Naive thymus-derived CD8-positive, alpha-beta T cell (primary cell): Measurements from ENCODE around the gene PLXNA4. TPM values are rescaled to one million over a fixed set of nuclear protein-coding genes. Genes with fewer than 3 reads are reported as not detected.

Source experiments
- ATAC-seq, 2 donors: fragments of 150-1000 bp; cut with Tn5 transposase in 1 of 2; sonication (Bioruptor Pico), chemical (Tn5 transposase) in 1 of 2; 1 replicate in 1 of 2; 2 replicates in 1 of 2; pipeline ENCODE4 v1.10.0; 2021; ENCODE audit warnings: mild to moderate bottlenecking in 2 of 2, moderate library complexity in 2 of 2
- POLR2A ChIA-PET: fragments of 350-600 bp; sonication (Branson Sonifier 250); formaldehyde crosslinking; loops from one replicate; lab custom pipeline; 2021; ENCODE audit warnings: antibody characterized with exemption; lab: Charles Lee
- DNase-seq, 10 donors: peaks; one replicate each; pipeline versions ENCODE4 v3.0.0 to v3.0.0-alpha.2; 2020 to 2022
- H3K27ac Mint-ChIP-seq, 10 donors: one replicate each; pipeline ENCODE4 v1.8.0; 2020 to 2022; ENCODE audit warnings: mild to moderate bottlenecking in 10 of 10, mixed read lengths in 10 of 10, moderate library complexity in 4 of 10, inconsistent platforms in 1 of 10
- H3K27me3 Mint-ChIP-seq, 5 donors: one replicate each; pipeline ENCODE4 v1.8.0; 2021 to 2022; ENCODE audit warnings: mixed read lengths in 5 of 5
- H3K36me3 Mint-ChIP-seq, 3 donors: one replicate each; pipeline ENCODE4 v1.8.0; 2020 to 2022; ENCODE audit warnings: mixed read lengths in 3 of 3, mild to moderate bottlenecking in 2 of 3, inconsistent platforms in 1 of 3
- H3K4me1 Mint-ChIP-seq, 4 donors: one replicate each; pipeline ENCODE4 v1.8.0; 2021 to 2022; ENCODE audit warnings: mixed read lengths in 4 of 4
- H3K4me3 Mint-ChIP-seq, 10 donors: one replicate each; pipeline ENCODE4 v1.8.0; 2020 to 2022; ENCODE audit warnings: mild to moderate bottlenecking in 10 of 10, mixed read lengths in 10 of 10, moderate library complexity in 6 of 10, inconsistent platforms in 1 of 10
- H3K9me3 Mint-ChIP-seq, 9 donors: one replicate each; pipeline ENCODE4 v1.8.0; 2020 to 2022; ENCODE audit warnings: mixed read lengths in 9 of 9, mild to moderate bottlenecking in 3 of 9, inconsistent platforms in 1 of 9, moderate library complexity in 1 of 9
- polyA plus RNA-seq, 3 donors: library from polyadenylated mRNA; unstranded; fragments of 300-500 nt; fragmentation: Illumina TruSeq; gene quantifications; one replicate each; pipeline ENCODE4 v1.2.3, GENCODE V29; 2021
- total RNA-seq, 8 experiments: library from RNA in 2 of 8; stranded (reverse) in 2 of 8; gene quantifications; one replicate each; pipeline ENCODE4 v1.2.3 and lab custom pipeline; 2021 to 2026

The PLXNA4 gene
- total and polyA plus RNA-seq, 5 experiments from 2014 or later, result 0.05 to 1.2 (median 0.27) TPM

DNA sequence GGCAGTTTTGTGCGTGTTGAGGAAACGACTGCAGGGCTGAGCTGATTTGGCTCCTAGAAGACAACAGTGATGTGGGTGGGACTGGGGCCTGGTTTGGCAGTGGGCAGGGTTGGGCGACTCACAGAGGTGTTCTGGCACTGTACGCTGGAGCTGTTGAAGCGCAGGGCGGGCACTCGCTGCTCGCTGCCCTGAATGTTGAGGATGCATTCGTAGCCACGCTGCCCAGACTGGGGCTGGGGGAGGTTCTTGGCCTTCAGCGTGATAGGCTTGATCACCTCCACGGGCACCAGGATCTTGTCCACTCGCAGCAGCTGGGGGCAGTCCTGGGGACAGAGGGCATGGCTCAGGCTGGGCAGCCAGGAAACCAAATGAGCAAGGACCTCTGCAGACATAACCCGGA, 365.4 kb downstream of the PLXNA4 start:
- Mint-ChIP-seq H3K9me3 (no peaks in the 10 kb centered on the region), H3K36me3 (no peaks in the 10 kb centered on the region), H3K4me1 (no peaks in the 10 kb centered on the region), H3K27me3 (peaks cover 0 to 13% (median 0%) of the 10 kb centered on the region in 5 donors), H3K4me3 (no peak overlapping the region), H3K27ac (no peak overlapping the region)
- DNase-seq (no peak), ATAC-seq (no peak)
- POLR2A ChIA-PET, result no interaction called here

DNA sequence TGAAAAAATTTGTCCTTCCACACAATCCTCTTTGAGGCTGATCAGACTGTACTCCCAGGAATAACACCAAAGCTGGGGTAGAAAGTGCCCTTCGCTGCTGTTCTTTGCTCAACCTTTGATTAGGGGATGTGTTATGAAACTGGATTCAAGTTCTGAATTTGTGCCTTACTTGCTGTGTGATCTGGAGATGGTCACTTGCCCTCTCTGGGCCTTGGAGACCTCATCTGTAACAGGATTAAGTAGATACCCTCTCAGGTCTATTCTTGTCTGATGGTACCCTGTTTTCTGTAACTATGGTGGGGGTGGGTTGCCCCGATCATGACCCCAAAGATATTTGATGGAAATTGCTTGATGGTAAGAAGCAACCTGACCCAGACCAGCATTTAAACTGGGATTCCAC, 368.5 kb downstream of the PLXNA4 start:
- ATAC-seq, result no peak
- Mint-ChIP-seq H3K27me3 (peaks cover 0 to 13% (median 0%) of the 10 kb centered on the region in 5 donors), H3K27ac (no peak overlapping the region), H3K9me3 (no peaks in the 10 kb centered on the region), H3K4me3 (no peak overlapping the region), H3K36me3 (peaks cover 0 to under 1% (median 0%) of the 10 kb centered on the region in 3 donors), H3K4me1 (no peaks in the 10 kb centered on the region)
- POLR2A ChIA-PET, result no interaction called here
- no peak for DNase-seq

DNA sequence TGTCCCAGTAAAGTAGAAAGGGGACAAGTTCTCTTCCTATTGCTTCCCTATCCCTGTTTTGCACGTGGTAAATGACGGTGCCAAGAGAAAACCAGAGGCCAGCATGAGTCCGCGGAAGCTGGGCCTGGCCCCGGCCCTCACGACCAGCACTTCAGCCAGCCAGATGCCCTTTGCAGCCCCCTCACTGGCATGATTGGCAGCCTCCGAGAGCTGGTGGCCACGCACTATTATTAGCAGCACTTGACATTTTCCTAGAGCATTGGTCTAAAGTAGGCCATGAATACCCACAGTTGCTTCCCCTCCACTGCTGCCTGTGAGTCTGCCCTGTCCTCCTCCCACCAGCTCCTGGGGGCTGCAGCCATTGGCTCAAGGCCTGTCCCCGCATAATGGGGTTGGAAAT, 369.1 kb downstream of the PLXNA4 start:
- Mint-ChIP-seq H3K27me3 (peaks cover 0 to 13% (median 0%) of the 10 kb centered on the region in 5 donors), H3K36me3 (peaks cover 0 to 2% (median 0%) of the 10 kb centered on the region in 3 donors), H3K9me3 (no peaks in the 10 kb centered on the region), H3K27ac (no peak overlapping the region), H3K4me1 (no peaks in the 10 kb centered on the region), H3K4me3 (no peak overlapping the region)
- POLR2A ChIA-PET, result no interaction called here
- ATAC-seq (no peak), DNase-seq (no peak)

DNA sequence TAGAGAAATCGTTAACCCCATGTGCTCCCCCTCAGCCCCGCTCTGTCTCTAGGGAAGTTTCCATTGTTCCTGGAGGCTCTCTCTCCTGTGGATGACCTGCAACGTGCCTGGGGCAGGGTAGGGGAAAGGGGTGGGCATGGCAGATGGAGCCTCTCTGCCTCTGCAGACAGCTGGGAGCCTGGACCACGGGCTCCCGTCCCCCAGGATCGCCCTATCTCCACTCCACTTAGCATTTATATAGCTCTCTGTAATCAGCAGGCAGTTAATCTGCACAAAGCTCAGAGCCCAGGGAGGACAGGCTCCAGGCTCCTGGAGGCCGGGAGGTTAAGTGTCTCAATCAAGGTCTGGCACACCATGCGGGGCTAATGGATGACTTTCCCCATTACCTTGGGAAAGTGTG, 369.7 kb downstream of the PLXNA4 start:
- DNase-seq (no peak), ATAC-seq (no peak)
- POLR2A ChIA-PET, result no interaction called here
- no peaks in the 10 kb centered on the region for H3K9me3 Mint-ChIP-seq
- H3K4me1 Mint-ChIP-seq, result no peaks in the 10 kb centered on the region
- H3K27ac Mint-ChIP-seq, result no peak overlapping the region
- H3K4me3 Mint-ChIP-seq, result no peak overlapping the region
- peaks cover 0 to 13% (median 0%) of the 10 kb centered on the region in 5 donors for H3K27me3 Mint-ChIP-seq
- H3K36me3 Mint-ChIP-seq, result peaks cover 0 to 2% (median 0%) of the 10 kb centered on the region in 3 donors

DNA sequence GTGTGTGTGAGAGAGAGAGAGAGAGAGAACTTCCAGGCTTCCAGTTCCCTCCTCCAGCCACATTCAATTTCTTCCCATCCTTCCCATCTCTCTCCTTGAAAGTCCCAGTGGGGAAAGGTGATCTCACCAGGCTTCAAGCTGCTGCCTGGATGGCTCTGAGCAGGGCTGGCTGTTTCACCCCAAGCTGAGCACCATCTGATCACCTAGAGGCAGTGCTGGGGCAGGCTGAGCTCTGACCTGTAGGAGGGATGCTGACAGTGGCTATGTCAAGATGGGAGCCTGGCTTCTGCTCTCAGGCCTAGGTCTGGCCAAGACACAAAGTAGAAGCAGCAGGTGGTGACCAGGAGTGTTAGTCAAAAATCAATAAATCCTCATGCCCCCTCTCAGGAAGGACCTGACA, 370.8 kb downstream of the PLXNA4 start:
- POLR2A ChIA-PET, result no interaction called here
- Mint-ChIP-seq H3K9me3 (no peaks in the 10 kb centered on the region), H3K27me3 (peaks cover 0 to 13% (median 0%) of the 10 kb centered on the region in 5 donors), H3K4me1 (no peaks in the 10 kb centered on the region), H3K27ac (no peak overlapping the region), H3K4me3 (no peak overlapping the region), H3K36me3 (peaks cover 0 to 2% (median 0%) of the 10 kb centered on the region in 3 donors)
- DNase-seq, result peak in 1 of 10 donors; percentile 10
- no peak for ATAC-seq

DNA sequence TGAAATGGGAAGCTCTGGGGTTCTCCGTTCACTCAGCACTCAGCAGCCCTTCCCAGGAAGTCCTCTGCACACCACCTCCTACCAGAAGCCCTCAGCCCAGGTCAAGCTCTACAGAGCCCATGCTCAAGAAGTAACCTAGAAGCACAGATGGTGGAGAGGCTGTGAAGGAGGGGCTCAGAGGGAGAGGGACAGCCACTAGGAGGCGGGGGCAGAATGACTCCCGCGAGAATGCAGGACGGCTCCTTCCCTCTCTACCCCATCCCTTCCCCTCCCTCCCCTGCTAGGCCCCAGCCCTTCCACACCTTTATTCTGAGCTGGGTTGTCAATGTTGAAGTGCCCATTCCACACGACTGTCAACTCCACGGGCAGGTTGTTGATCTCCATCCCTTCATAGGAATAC, 373.2 kb downstream of the PLXNA4 start:
- POLR2A ChIA-PET, result no interaction called here

DNA sequence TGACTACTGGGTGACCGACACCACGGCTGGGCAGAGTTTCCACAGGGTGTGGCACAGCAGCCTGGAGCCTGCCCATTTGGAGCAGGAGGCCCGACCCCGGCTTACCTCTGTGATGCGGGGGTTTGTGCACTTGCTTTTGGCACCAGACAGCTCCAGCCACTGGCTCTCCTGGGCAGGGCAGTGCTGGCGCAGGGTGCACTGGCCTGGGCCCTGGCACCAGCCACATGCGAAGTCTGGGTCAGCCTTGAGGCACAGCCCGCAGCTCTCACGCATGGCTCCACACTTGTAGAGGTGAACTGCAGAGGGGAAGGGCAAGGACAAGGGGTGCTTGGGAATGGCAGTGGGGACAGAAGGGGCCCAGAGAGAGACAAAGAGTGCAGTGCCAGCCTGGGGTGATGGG, 373.7 kb downstream of the PLXNA4 start:
- Mint-ChIP-seq H3K9me3 (no peaks in the 10 kb centered on the region), H3K27me3 (peaks cover 0 to 8% (median 5%) of the 10 kb centered on the region in 5 donors), H3K27ac (no peak overlapping the region), H3K4me1 (peaks cover 0 to 2% (median 0%) of the 10 kb centered on the region in 4 donors), H3K36me3 (peaks cover 0 to 2% (median 0%) of the 10 kb centered on the region in 3 donors), H3K4me3 (no peak overlapping the region)
- ATAC-seq, result no peak
- DNase-seq, result peak in 1 of 10 donors; percentile 60
- POLR2A ChIA-PET, result no interaction called here

More for the DNA sequence above, 373.2 kb downstream of the PLXNA4 start:
- peak overlapping the region in 1 of 10 donors; percentile 1 for H3K27ac Mint-ChIP-seq
- H3K9me3 Mint-ChIP-seq, result no peaks in the 10 kb centered on the region
- peaks cover 0 to 13% (median 6%) of the 10 kb centered on the region in 5 donors for H3K27me3 Mint-ChIP-seq
- no peak overlapping the region for H3K4me3 Mint-ChIP-seq
- H3K4me1 Mint-ChIP-seq, result peaks cover 0 to 2% (median 0%) of the 10 kb centered on the region in 4 donors
- DNase-seq, result peak in 1 of 10 donors; percentile 38
- ATAC-seq, result no peak
- peaks cover 0 to 2% (median 0%) of the 10 kb centered on the region in 3 donors for H3K36me3 Mint-ChIP-seq

DNA sequence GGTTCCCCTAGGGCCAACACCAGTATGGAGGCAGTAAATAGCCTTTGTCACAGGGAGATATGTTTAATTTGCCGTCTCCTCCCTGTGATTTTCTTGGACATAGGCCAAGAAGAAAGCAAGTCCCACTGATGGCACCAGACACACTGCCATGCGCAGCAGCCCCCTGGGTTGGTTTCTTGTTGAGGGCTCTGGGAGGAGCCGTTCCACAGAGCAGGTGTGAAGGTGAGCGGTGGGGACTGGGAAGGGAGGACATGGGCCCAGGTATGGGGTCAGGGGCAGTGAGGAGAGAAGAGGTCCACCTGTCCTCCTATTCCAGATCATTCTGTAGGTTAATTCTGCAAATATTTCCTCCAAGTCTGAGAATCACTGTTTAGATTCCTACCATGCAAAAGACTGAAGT, 376.1 kb downstream of the PLXNA4 start:
- H3K27me3 Mint-ChIP-seq, result peaks cover 0 to 7% (median 0%) of the 10 kb centered on the region in 5 donors
- DNase-seq (no peak), ATAC-seq (no peak)
- no peak overlapping the region for H3K4me3 Mint-ChIP-seq
- no peaks in the 10 kb centered on the region for H3K9me3 Mint-ChIP-seq
- POLR2A ChIA-PET, result no interaction called here
- peaks cover 0 to 2% (median 0%) of the 10 kb centered on the region in 3 donors for H3K36me3 Mint-ChIP-seq
- H3K27ac Mint-ChIP-seq, result no peak overlapping the region
- peaks cover 0 to 2% (median 0%) of the 10 kb centered on the region in 4 donors for H3K4me1 Mint-ChIP-seq

DNA sequence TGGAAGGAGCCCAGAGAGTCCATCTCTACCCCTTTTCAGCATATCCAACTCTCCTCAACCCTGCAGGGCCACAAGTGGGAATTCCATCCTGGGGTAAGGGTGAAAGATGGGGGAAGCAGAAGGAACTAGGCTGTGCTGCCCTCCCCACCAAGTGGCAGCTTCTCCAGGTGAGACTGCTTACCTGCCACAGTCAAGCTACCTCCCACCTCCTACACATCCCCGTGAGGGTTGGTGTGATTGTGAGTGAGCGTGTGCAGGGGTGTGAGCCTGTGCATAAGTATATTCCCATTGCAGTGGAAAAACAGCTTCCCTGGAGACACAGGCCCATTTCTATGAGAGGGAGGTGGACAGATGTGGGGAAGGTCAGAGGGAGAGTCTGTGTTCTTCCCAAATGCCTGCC, 376.6 kb downstream of the PLXNA4 start:
- no peaks in the 10 kb centered on the region for H3K9me3 Mint-ChIP-seq
- H3K36me3 Mint-ChIP-seq, result peaks cover 0 to 2% (median 0%) of the 10 kb centered on the region in 3 donors
- peaks cover 0 to 7% (median 0%) of the 10 kb centered on the region in 5 donors for H3K27me3 Mint-ChIP-seq
- no peak overlapping the region for H3K27ac Mint-ChIP-seq
- POLR2A ChIA-PET, result no interaction called here
- H3K4me1 Mint-ChIP-seq, result peaks cover 0 to 2% (median 0%) of the 10 kb centered on the region in 4 donors
- no peak overlapping the region for H3K4me3 Mint-ChIP-seq
- DNase-seq (peak in 1 of 10 donors; percentile 18), ATAC-seq (no peak)

DNA sequence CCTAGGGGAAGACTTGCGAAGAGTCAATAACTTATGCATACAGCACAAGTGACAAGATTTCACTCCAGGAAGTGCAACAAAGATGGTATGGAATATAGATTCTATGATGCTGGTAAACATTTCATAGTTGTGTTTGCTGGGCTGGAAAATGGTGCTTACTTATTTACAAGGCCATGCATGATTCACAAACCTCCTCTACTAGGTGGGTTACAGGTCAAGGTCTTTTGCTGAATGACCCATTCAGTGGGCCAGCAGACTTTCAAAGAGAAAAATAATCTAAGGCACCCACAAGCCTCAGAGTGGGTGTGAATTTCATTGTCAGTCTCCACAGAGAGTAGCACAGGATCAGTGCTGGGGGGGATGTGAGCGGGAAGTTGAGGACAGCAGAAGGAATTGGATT, 378.5 kb downstream of the PLXNA4 start:
- Mint-ChIP-seq H3K9me3 (no peaks in the 10 kb centered on the region), H3K27me3 (peaks cover 0 to 9% (median 0%) of the 10 kb centered on the region in 5 donors), H3K27ac (no peak overlapping the region), H3K36me3 (peaks cover 0 to 4% (median 0%) of the 10 kb centered on the region in 3 donors), H3K4me3 (no peak overlapping the region), H3K4me1 (peaks cover 0 to 3% (median 0%) of the 10 kb centered on the region in 4 donors)
- POLR2A ChIA-PET, result no interaction called here
- DNase-seq (peak in 1 of 10 donors; percentile 13), ATAC-seq (no peak)

DNA sequence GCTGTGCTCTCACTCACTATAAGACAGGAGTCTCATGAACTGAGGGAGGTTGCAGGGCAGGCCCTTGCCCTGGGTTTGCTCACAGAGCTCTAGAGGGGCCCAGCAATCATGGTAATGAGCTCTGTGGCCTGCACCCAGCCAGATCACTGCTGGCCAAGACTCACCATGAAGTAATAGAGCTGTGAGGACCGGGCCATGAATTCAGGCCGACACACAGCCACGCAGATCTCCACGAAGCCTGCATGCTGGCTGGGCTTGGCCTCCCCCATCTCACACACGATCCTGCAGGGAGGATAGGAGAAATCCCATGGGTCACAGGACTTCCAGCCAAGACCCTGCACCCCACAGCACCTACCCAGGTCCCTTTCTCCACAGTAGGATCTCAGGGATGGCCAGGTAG, 382.4 kb downstream of the PLXNA4 start:
- peaks cover 0 to 3% (median 0%) of the 10 kb centered on the region in 3 donors for H3K36me3 Mint-ChIP-seq
- no peak overlapping the region for H3K27ac Mint-ChIP-seq
- DNase-seq (no peak), ATAC-seq (no peak)
- no peak overlapping the region for H3K4me3 Mint-ChIP-seq
- POLR2A ChIA-PET, result no interaction called here
- no peaks in the 10 kb centered on the region for H3K9me3 Mint-ChIP-seq
- H3K27me3 Mint-ChIP-seq, result peaks cover 0 to 12% (median 5%) of the 10 kb centered on the region in 5 donors
- peaks cover 0 to 2% (median 0%) of the 10 kb centered on the region in 4 donors for H3K4me1 Mint-ChIP-seq

DNA sequence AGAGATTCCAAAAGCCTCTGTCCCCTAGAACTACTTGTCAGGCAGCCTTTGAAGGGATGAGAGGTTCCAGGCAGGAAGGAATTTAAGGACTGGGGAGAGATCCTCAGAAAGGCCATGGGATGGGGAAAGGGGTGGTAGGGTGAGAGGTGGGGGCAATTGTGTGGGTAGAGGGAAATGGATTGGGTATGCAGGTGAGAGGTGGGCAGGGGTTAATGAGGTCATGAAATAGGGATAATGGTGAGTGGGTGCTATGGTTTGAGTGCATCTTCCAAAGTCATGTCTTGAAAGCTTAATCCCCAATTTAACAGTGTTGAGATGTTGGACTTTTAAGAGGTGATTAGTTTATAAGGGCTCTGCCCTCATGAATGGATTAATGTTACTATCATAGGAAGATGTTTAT, 383.5 kb downstream of the PLXNA4 start:
- ATAC-seq, result no peak
- POLR2A ChIA-PET, result no interaction called here

DNA sequence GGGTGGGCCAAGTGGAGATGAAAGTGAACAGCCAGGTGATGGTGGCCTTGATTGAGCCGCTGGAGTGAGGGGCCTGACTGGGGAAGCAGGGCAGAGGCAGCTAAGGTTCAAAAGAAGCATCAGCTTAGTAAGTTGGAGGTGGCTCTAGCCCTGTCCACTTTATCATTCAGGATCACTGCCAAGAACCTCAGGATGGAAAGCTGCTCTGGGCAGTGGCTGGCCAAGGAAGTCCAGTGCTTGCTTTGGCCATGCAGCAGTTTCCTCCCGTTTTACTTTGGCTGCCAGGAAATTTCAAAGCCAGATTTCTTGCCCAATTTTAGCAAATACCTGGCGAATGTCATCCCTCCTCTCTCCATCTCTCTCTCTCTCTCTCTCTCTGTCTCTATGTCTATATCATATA, 384.9 kb downstream of the PLXNA4 start:
- H3K27ac Mint-ChIP-seq, result no peak overlapping the region
- H3K4me1 Mint-ChIP-seq, result peaks cover 0 to 2% (median 0%) of the 10 kb centered on the region in 4 donors
- DNase-seq, result no peak
- H3K36me3 Mint-ChIP-seq, result peaks cover 9 to 10% (median 9%) of the 10 kb centered on the region in 3 donors
- no peak overlapping the region for H3K4me3 Mint-ChIP-seq
- POLR2A ChIA-PET, result no interaction called here
- peaks cover 2 to 22% (median 11%) of the 10 kb centered on the region in 9 donors for H3K9me3 Mint-ChIP-seq
- H3K27me3 Mint-ChIP-seq, result peaks cover 0 to 14% (median 4%) of the 10 kb centered on the region in 5 donors
- no peak for ATAC-seq

More for the DNA sequence above, 383.5 kb downstream of the PLXNA4 start:
- peaks cover 0 to 2% (median 0%) of the 10 kb centered on the region in 4 donors for H3K4me1 Mint-ChIP-seq
- peak overlapping the region in 1 of 10 donors; percentile 24 for H3K27ac Mint-ChIP-seq
- H3K9me3 Mint-ChIP-seq, result peaks cover 0 to 10% (median 0%) of the 10 kb centered on the region in 9 donors
- no peak overlapping the region for H3K4me3 Mint-ChIP-seq
- peaks cover 0 to 14% (median 4%) of the 10 kb centered on the region in 5 donors for H3K27me3 Mint-ChIP-seq
- H3K36me3 Mint-ChIP-seq, result peaks cover 0 to 3% (median 0%) of the 10 kb centered on the region in 3 donors
- no peak for DNase-seq
